Stimulated activated naive CD8-positive, alpha-beta T cell treated with anti-CD3 and anti-CD28 coated beads, Interleukin-15, Interleukin-2, amounts not matched to agents 100 ng/mL and 50 ng/mL, for 24 hours (primary cell): ENCODE measurements around the gene PNLIPRP3.
"Not testable (repeated sequence)": the region's sequence is repeated elsewhere in the genome, so short reads cannot be mapped to it uniquely, and the experiment has no call there.

ENCODE experiments used
- H3K27ac Mint-ChIP-seq: one replicate; pipeline ENCODE4 v1.8.0; 2021; ENCODE audit warnings: mild to moderate bottlenecking, mixed read lengths
- H3K27me3 Mint-ChIP-seq: one replicate; pipeline ENCODE4 v1.8.0; 2021; ENCODE audit warnings: mixed read lengths
- H3K36me3 Mint-ChIP-seq: one replicate; pipeline ENCODE4 v1.8.0; 2021; ENCODE audit warnings: low read depth, mixed read lengths
- H3K4me1 Mint-ChIP-seq: one replicate; pipeline ENCODE4 v1.8.0; 2021; ENCODE audit warnings: low read depth, mixed read lengths
- H3K4me3 Mint-ChIP-seq: one replicate; pipeline ENCODE4 v1.8.0; 2021; ENCODE audit warnings: mild to moderate bottlenecking, mixed read lengths
- H3K9me3 Mint-ChIP-seq: one replicate; pipeline ENCODE4 v1.8.0; 2021; ENCODE audit warnings: mixed read lengths

PNLIPRP3 gene

DNA sequence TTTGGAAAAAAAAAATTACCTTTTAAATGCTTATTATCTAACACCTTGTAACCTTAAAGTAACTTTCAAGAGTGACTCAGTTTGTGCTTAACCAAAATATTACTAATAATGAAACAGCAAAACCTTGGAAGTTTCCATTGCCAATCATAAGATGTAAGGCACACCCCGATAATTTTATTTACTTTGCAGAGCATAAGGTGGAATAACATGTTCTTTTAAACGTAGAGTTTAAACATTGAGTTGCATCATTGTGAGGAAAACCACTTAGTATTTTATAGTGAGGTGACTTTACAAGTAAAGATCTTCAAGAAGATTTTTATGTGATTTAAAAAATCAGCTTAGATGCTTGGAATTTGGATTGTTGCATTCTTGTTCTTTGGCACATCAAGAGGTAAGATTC lies at the start of gene PNLIPRP3:
Gene PNLIPRP3, plus strand, starts transcription at position 177 of the 400 bp plus-strand sequence. Its CDS starts 166 bp downstream, at position 343.
- H3K27me3 Mint-ChIP-seq, result peaks cover 4% of the 10 kb centered on the region
- no peaks in the 10 kb centered on the region for H3K9me3 Mint-ChIP-seq
- no peak within 1 kb of the TSS for H3K27ac Mint-ChIP-seq
- H3K4me1 Mint-ChIP-seq, result no peaks in the 10 kb centered on the region
- no peaks in the 10 kb centered on the region for H3K36me3 Mint-ChIP-seq
- no peak within 1 kb of the TSS for H3K4me3 Mint-ChIP-seq

DNA sequence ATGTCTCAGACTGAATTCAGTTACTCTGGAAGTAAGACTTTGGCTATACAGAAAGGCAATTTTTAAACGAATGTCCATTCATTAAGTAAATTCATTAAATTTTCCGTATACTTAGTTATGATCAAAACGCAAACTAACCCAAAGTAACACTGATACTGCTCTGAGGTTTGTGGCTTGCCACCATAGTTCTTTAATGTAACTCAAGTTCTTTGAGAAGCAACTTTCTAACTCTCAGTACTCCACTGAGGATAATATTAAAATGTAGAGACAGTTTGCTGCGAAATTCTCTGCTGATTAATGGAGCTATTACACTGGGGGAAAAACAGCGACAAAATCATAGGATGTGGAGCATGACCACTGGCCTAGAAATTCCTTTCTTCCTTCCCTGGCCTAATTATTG lies 45.4 kb upstream of the PNLIPRP3 start:
- Mint-ChIP-seq H3K27me3 (no peaks in the 10 kb centered on the region), H3K4me3 (no peak overlapping the region), H3K9me3 (no peaks in the 10 kb centered on the region), H3K4me1 (no peaks in the 10 kb centered on the region), H3K36me3 (no peaks in the 10 kb centered on the region), H3K27ac (no peak overlapping the region)

DNA sequence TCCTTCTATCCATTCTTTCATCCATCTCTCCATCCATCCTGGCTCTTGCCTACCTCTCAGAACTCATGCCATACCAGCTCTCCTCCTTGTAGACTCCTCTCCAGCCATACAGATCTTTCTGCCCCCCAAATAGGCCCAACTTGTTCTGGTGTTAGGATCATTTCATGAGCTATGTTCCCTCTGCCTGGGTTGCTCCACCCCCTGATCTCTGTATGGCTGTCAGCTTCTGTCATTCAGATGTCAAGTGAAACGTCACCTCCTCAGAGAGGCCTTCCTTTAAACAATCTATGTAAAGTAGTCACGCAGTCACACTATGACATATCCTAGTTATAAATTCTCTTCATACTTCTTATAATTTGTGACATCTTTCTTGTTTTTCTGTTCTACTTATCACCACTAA lies 42.3 kb upstream of the PNLIPRP3 start:
- Mint-ChIP-seq H3K27me3 (peaks cover 4% of the 10 kb centered on the region), H3K36me3 (no peaks in the 10 kb centered on the region), H3K4me3 (no peak overlapping the region), H3K27ac (no peak overlapping the region), H3K4me1 (no peaks in the 10 kb centered on the region), H3K9me3 (no peaks in the 10 kb centered on the region)

DNA sequence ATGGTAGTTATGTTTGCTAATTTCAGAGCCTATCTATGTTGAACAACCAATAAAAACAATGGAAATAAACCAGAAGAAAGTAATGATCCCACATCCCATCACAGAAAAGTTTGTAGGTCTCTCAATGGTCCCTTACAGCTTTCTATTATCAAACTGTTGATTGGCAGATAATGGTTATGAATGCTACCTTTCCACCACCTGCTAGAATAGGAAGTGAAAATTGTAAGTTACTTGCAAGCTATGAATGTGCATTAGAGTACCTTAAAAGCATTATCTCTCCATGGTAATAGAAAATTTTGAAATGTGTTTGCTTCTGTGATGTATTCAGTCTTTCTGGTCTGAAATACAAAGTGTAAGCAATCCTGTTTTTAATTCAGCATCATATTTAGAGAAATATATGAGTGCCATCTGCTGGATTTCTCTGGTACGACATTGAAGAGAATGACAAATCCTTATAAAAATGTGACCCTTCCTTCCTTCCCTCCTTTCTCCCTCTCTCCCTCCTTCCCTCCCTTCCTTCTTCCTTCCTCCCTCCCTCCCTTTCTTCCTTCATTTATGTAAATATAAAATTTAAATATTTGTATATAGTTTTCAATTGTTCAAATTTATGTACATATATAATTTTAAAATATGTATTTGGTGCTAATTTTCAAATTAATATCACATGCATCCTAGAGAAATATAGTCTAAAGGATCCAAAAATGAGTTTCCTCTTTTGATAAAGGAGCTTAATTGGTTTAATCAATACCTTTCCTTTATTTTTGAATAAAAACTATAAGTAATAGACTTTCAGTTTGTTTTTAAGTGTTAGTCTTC lies 41.4 kb upstream of the PNLIPRP3 start:
- H3K4me1 Mint-ChIP-seq, result no peaks in the 10 kb centered on the region
- H3K4me3 Mint-ChIP-seq, result no peak overlapping the region
- H3K36me3 Mint-ChIP-seq, result no peaks in the 10 kb centered on the region
- H3K9me3 Mint-ChIP-seq, result no peaks in the 10 kb centered on the region
- H3K27me3 Mint-ChIP-seq, result peaks cover 4% of the 10 kb centered on the region
- H3K27ac Mint-ChIP-seq, result no peak overlapping the region

DNA sequence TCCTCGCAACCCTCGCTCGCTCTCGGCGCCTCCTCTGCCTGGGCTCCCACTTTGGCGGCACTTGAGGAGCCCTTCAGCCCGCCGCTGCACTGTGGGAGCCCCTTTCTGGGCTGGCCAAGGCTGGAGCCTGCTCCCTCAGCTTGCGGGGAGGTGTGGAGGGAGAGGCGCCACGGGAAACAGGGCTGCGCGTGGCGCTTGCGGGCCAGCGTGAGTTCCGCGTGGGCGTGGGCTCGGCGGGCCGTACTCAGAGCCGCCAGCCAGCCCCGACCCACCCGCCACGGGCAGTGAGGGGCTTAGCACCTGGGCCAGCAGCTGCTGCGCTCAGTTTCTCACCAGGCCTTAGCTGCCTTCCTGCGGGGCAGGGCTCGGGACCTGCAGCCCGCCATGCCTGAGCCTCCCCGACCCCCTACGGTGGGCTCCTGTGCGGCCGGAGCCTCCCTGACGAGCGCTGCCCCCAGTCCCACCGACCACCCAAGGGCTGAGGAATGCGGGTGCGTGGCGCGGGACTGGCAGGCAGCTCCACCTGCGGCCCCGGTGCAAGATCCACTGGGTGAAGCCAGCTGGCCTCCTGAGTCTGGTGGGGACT lies 34.3 kb upstream of the PNLIPRP3 start:
- not testable (repeated sequence) for H3K27ac Mint-ChIP-seq, H3K27me3 Mint-ChIP-seq, H3K9me3 Mint-ChIP-seq, H3K4me1 Mint-ChIP-seq, H3K4me3 Mint-ChIP-seq, H3K36me3 Mint-ChIP-seq

DNA sequence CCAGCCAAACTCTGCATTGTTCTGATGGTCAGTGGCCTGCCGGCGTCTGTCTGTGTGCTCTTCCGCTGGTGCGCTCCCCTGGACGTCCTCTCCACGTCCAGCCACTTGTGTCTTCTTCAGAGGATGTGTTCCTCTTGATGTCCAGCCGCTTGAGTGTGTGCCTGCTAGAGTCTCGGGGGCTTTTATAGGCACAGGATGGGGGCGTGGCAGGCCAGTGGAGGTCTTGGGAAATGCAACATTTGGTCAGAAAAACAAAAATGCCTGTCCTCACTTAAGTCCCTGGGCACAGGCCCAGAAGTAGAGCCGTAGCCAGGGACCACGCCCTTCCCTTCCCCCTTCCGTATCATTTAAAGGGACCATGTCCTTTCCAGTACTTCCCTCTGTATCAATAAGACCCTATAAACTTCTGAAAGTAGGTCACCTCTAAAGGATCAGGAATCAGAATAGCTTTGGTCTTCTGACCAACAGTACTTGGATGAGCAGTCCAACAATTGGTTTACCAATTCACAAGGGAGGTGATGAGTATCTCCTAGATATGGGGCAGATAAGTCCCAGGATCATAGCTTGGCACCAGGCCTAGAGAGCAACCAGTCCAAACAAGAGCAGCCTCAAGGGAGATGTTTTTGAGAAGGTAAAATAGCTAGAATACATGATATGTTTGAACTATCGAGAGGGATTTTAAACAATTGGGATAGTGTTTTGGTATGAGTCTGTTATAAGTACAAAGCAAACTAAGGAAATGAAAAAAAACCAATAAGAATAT lies 32.2 kb upstream of the PNLIPRP3 start:
- no peaks in the 10 kb centered on the region for H3K4me1 Mint-ChIP-seq
- peaks cover 4% of the 10 kb centered on the region for H3K27me3 Mint-ChIP-seq
- no peak overlapping the region for H3K27ac Mint-ChIP-seq
- H3K4me3 Mint-ChIP-seq, result no peak overlapping the region
- H3K9me3 Mint-ChIP-seq, result peaks cover 4% of the 10 kb centered on the region
- H3K36me3 Mint-ChIP-seq, result no peaks in the 10 kb centered on the region

DNA sequence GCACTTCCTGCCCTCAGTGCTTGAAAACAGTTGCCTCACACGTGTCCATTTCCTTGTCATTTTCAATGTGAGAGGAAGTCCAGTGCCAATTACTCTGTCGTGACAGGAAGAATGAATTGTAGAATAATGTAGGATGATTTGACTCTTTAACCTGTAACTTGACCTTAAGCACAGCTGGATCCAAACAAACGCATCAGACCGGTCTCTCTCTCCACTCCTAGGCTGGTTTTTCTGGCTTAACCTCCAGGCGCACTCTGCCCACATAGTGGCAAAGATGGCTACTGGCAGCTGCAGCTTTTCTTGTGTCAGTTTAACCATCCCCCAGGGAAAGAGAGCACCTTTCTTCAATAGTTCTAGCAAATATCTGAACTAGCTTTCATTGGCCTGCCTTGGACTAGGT lies 29.4 kb upstream of the PNLIPRP3 start:
- Mint-ChIP-seq H3K27me3 (peaks cover 4% of the 10 kb centered on the region), H3K36me3 (no peaks in the 10 kb centered on the region), H3K27ac (no peak overlapping the region), H3K4me1 (no peaks in the 10 kb centered on the region), H3K4me3 (no peak overlapping the region), H3K9me3 (peaks cover 4% of the 10 kb centered on the region)

DNA sequence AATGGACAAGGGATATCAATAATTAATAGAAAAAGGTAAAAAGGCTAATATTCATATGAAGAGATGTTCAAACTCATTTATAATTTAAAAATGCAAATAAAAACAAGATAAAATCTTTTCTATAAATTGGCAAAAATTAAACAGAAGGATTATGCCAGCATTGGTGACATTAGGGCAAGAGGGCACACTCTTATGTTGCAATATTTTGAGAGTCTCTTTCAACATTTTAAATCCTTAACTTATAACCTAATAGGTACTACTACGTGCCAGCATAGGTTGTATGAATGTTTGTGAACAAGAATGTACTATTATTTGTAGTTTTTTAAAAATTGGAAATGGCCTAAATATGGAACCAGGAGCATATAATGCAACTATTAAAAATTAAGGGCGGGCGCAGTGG lies 24.8 kb upstream of the PNLIPRP3 start:
- H3K4me1 Mint-ChIP-seq, result no peaks in the 10 kb centered on the region
- H3K4me3 Mint-ChIP-seq, result no peak overlapping the region
- no peaks in the 10 kb centered on the region for H3K9me3 Mint-ChIP-seq

DNA sequence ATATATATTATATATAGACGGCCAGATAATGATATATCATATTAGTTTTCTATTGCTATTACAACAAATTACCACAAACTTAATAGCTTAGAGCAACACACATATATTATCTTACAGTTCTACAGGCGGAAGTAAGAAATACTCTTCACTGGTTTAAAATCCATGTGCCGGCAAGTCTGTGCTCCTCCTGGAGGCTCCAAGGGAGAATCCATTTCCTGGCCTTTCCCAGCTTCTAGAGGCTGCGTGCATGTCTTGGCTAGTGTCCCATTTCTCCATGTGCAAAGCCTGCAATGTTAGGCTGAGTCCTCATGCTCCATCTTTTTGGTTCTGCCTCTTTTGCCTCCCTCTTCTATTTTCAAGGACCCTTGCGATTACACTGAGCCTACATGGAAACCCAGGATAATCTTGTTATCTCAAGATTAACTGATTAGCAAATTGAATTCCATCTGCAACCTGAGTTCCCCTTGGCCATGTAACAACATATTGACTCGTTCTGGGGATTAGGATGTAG lies 23.9 kb upstream of the PNLIPRP3 start:
- Mint-ChIP-seq H3K36me3 (no peaks in the 10 kb centered on the region), H3K4me3 (no peak overlapping the region), H3K9me3 (no peaks in the 10 kb centered on the region), H3K27ac (no peak overlapping the region), H3K27me3 (no peaks in the 10 kb centered on the region), H3K4me1 (no peaks in the 10 kb centered on the region)

More for the DNA sequence above, 24.8 kb upstream of the PNLIPRP3 start:
- Mint-ChIP-seq H3K27me3 (no peaks in the 10 kb centered on the region), H3K27ac (no peak overlapping the region), H3K36me3 (no peaks in the 10 kb centered on the region)

DNA sequence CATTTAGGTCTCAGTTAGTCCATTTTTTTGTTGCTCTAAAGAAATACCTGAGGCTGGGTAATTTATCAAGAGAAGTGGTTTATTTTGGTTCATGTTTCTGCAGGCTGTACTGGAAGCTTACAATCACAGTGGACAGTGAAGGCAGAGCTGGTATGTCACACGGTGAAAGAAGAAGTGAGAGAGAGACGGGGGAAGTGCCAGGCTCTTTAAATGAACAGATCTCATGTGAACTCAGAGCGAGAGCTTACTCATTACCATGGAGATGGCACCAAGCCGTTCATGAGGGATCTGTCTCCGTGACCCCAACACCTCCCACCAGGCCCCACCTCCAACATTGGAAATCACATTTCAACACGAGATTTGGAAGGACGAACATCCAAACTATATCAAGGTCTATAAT lies 18.9 kb upstream of the PNLIPRP3 start:
- Mint-ChIP-seq H3K9me3 (no peaks in the 10 kb centered on the region), H3K27me3 (peaks cover 3% of the 10 kb centered on the region), H3K36me3 (no peaks in the 10 kb centered on the region), H3K27ac (no peak overlapping the region), H3K4me1 (no peaks in the 10 kb centered on the region), H3K4me3 (no peak overlapping the region)

DNA sequence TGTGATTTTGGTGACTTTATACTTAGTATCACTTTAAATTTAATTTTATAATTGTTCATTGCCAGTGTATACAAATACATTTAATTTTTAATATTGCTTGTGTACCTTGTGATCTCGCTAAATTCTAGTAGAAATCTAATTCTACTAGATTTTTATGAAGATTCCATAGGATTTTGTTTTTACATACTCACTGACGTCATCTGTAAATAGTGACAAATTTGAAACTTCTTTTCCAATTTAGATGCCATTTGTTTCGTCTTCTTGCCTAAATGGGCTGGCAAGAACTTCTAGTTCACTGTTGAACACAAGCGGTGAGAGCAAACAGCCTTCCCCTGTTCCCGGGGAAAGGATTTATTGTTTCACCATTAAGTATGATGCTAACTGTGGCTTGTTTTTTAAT lies 17.3 kb upstream of the PNLIPRP3 start:
- no peaks in the 10 kb centered on the region for H3K9me3 Mint-ChIP-seq
- H3K27me3 Mint-ChIP-seq, result peaks cover 3% of the 10 kb centered on the region
- H3K4me1 Mint-ChIP-seq, result no peaks in the 10 kb centered on the region
- no peak overlapping the region for H3K4me3 Mint-ChIP-seq
- no peak overlapping the region for H3K27ac Mint-ChIP-seq
- no peaks in the 10 kb centered on the region for H3K36me3 Mint-ChIP-seq

DNA sequence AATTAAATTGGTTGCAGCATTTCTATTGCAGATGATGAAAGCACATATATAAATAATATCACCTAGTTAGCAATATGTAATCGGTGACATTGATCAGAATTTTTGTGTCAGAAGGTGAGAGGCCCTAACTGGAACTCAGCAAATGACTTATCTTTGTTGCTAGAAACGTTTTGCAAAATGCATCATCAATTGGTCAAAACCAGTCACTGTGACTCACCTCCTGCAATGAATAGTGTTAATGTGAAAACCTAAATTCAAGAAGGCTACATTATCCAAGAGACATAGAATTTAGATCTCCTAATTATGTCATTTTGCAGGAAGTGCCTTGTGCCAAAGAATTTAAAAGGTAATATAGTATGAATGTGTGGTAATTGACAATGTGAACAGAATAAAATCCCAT lies 9.8 kb upstream of the PNLIPRP3 start:
- peaks cover 6% of the 10 kb centered on the region for H3K9me3 Mint-ChIP-seq
- no peak overlapping the region for H3K4me3 Mint-ChIP-seq
- no peaks in the 10 kb centered on the region for H3K4me1 Mint-ChIP-seq
- H3K36me3 Mint-ChIP-seq, result no peaks in the 10 kb centered on the region
- peaks cover under 1% of the 10 kb centered on the region for H3K27me3 Mint-ChIP-seq
- no peak overlapping the region for H3K27ac Mint-ChIP-seq

DNA sequence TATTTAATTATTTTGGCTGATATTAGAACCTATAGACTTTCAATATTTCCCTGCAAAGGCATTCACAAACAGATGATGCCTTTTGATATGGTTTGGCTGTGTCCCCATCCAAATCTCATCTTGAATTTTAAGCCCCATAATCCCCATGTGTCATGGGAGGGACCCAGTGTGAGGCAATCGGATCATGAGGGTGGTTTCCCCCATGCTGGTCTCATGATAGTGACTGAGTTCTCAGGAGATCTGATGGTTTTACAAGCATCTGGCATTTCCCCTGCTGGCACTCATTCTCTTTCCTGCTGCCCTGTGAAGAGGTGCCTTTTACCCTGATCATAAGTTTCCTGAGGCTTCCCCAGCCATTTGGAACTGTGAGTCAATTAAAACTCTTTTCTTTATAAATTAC lies 9.3 kb upstream of the PNLIPRP3 start:
- Mint-ChIP-seq H3K27me3 (no peaks in the 10 kb centered on the region), H3K27ac (no peak overlapping the region), H3K4me3 (no peak overlapping the region), H3K9me3 (peaks cover 6% of the 10 kb centered on the region), H3K36me3 (no peaks in the 10 kb centered on the region), H3K4me1 (no peaks in the 10 kb centered on the region)

DNA sequence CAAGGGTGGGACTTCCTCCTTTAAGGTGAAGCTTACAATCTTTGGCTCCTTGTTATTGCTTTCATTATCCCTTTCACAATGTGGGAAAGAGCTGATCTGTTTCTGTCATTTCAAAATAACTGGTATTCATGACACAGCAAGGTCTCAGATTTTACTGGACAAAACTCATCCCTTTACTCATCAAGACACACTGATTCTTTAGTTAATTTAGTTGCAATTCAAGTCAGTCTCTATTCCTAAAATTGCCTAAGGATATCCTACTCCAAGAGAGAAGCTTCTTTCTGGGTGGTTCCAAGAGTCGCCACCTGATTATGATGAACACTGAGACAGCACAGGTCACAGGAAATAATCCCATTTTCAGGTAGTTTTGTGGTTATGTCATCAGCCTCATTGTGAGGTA lies 5.8 kb upstream of the PNLIPRP3 start:
- Mint-ChIP-seq H3K4me3 (no peak overlapping the region), H3K36me3 (no peaks in the 10 kb centered on the region), H3K27ac (no peak overlapping the region), H3K27me3 (peaks cover 4% of the 10 kb centered on the region), H3K9me3 (no peaks in the 10 kb centered on the region), H3K4me1 (no peaks in the 10 kb centered on the region)

DNA sequence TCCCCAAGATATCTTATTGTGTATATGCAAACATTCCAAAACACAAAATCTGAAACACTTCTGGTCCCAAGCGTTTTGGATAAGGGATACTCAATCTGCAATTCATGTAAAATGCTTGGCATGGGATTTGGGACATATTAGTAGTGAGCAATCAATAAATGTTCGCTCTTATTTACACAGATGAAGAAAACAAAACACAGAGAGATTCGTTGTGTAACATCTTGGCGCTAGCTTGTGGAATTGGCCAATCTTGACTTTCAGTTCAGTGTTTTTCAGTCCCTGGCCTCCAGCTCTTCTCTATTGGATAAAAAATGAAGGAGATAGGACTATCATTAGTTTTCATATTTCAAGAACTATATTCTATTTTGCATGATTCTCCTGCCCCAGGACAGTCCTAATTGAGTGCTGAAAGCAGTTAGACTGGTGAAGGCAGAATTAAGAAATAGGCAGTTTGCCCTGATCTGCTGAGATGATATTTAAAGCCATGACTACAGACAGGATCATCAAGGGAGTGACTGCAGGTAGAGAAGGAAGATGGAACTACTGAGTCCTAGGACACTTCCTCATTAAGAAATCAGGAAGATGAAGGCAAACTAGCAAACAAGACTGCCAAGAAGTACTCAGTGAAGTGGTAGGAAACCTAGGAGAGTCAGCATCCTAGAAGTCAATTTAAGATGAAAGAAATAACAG lies 1.8 kb downstream of the PNLIPRP3 start:
- peaks cover 4% of the 10 kb centered on the region for H3K27me3 Mint-ChIP-seq
- H3K36me3 Mint-ChIP-seq, result no peaks in the 10 kb centered on the region
- no peaks in the 10 kb centered on the region for H3K9me3 Mint-ChIP-seq
- H3K4me3 Mint-ChIP-seq, result no peak overlapping the region
- H3K27ac Mint-ChIP-seq, result no peak overlapping the region
- H3K4me1 Mint-ChIP-seq, result no peaks in the 10 kb centered on the region
